Osteoblast (primary cell): ENCODE results near the gene SLC22A5. TPM values are rescaled to one million over a fixed set of nuclear protein-coding genes. Genes with fewer than 3 reads are reported as not detected.
A peak's percentile ranks its signal among the peaks of the same experiment; 100 is the strongest.

ENCODE experiments used
- DNase-seq: peaks from one replicate; pipeline ENCODE4 v3.0.0; 2011; ENCODE audit warnings: low spot score, mixed read lengths; ENCODE audit not compliant: insufficient read length; ENCODE audit errors: missing footprints
- H2AFZ ChIP-seq: 2 replicates; pipeline ENCODE4 v1.6.0; 2011; ENCODE audit warnings: mild to moderate bottlenecking, low read length
- H3K27ac ChIP-seq: 2 replicates; pipeline ENCODE4 v1.5.1; 2011; ENCODE audit warnings: mild to moderate bottlenecking, low read depth, low read length, moderate library complexity
- H3K27me3 ChIP-seq: 2 replicates; pipeline ENCODE4 v1.6.0; 2012; ENCODE audit warnings: mild to moderate bottlenecking, control low read depth, inconsistent platforms, low read length, moderate library complexity; ENCODE audit not compliant: insufficient read depth
- H3K36me3 ChIP-seq: 2 replicates; pipeline ENCODE4 v1.5.1; 2011; ENCODE audit warnings: mild to moderate bottlenecking, low read length, control low read depth, moderate library complexity; ENCODE audit not compliant: insufficient read depth
- H3K4me1 ChIP-seq: 2 replicates; pipeline ENCODE4 v1.5.1; 2011; ENCODE audit warnings: mild to moderate bottlenecking, low read length, control low read depth, moderate library complexity; ENCODE audit not compliant: insufficient read depth
- H3K4me2 ChIP-seq: 2 replicates; pipeline ENCODE4 v1.6.0; 2011; ENCODE audit warnings: mild to moderate bottlenecking, low read length; ENCODE audit not compliant: insufficient read depth
- H3K4me3 ChIP-seq: fragments of 200-600 bp; sonication (generic); 3 replicates; pipeline ENCODE4 v1.5.1; 2012; ENCODE audit warnings: mild to moderate bottlenecking, low read length, inconsistent platforms; ENCODE audit not compliant: insufficient read depth
- H3K79me2 ChIP-seq: 2 replicates; pipeline ENCODE4 v1.6.0; 2012; ENCODE audit warnings: mild to moderate bottlenecking, low read length, control low read depth, inconsistent platforms; ENCODE audit not compliant: insufficient read depth
- H3K9me3 ChIP-seq: 2 replicates; pipeline ENCODE4 v1.5.1; 2011; ENCODE audit warnings: low read depth, low read length, control low read depth
- H4K20me1 ChIP-seq: 2 replicates; pipeline ENCODE4 v1.6.0; 2012; ENCODE audit warnings: mild to moderate bottlenecking, low read length, control low read depth; ENCODE audit not compliant: insufficient read depth
- total RNA-seq: library from RNA; depleted of rRNA; stranded (reverse); fragments of >200 nt; gene quantifications from 2 replicates; pipeline ENCODE4 v1.2.3, GENCODE V29; 2012
- TF ChIP-seq, protein P1 (sequence below): IDR thresholded peaks from 2 replicates; pipeline ENCODE4 v1.5.1; 2011; ENCODE audit warnings: mild to moderate bottlenecking, low read depth, low read length, moderate library complexity; ENCODE audit errors: extremely low read depth

The SLC22A5 gene
- total RNA-seq, 1 donor, result 5.4 TPM

DNA sequence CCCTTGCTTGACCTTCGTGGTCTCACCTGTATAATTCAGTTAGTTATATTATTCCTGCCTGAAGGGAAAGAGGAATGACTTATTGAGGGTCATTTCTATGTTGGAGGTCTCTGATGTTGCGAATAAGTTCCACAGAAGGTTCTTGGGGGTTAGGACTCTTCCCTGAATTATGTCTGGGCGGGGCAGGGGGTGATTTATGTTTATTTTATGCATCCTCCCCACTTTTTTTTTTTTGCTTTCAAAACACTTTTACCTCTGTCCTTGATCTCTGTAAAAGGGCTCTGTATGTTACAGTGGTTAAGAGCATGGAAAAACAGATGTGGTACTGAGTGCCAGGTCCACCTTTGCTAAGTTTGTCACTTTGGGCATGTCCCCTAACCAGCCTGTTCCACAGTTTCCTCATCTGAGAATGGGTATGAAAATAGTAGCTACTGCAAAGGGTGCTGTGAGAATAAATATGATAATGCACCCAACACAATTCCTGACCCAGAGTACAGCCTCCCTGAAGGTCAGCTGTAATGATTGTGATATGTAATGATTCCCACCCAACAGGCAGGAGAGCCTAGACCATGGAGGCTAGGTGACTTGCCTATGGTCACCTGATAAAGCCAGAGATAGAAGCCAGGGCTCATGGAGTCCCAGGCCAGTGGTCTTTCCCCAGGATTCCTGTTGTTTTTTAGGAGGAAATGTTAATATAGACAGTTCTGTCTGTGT, 54.8 kb downstream of the SLC22A5 start:
- H3K27me3 ChIP-seq, result no peaks in the 10 kb centered on the region
- no peaks in the 10 kb centered on the region for H3K36me3 ChIP-seq
- TF ChIP-seq, protein P1, sequence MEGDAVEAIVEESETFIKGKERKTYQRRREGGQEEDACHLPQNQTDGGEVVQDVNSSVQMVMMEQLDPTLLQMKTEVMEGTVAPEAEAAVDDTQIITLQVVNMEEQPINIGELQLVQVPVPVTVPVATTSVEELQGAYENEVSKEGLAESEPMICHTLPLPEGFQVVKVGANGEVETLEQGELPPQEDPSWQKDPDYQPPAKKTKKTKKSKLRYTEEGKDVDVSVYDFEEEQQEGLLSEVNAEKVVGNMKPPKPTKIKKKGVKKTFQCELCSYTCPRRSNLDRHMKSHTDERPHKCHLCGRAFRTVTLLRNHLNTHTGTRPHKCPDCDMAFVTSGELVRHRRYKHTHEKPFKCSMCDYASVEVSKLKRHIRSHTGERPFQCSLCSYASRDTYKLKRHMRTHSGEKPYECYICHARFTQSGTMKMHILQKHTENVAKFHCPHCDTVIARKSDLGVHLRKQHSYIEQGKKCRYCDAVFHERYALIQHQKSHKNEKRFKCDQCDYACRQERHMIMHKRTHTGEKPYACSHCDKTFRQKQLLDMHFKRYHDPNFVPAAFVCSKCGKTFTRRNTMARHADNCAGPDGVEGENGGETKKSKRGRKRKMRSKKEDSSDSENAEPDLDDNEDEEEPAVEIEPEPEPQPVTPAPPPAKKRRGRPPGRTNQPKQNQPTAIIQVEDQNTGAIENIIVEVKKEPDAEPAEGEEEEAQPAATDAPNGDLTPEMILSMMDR, result no peak
- H2AFZ ChIP-seq, result no peak overlapping the region
- H3K9me3 ChIP-seq, result no peaks in the 10 kb centered on the region
- no peaks in the 10 kb centered on the region for H4K20me1 ChIP-seq
- no peak overlapping the region for H3K4me2 ChIP-seq
- H3K4me3 ChIP-seq, result no peak overlapping the region
- H3K27ac ChIP-seq, result peak overlapping the region; percentile 99
- peaks cover 45% of the 10 kb centered on the region for H3K79me2 ChIP-seq
- DNase-seq, result no peak
- H3K4me1 ChIP-seq, result peaks cover 84% of the 10 kb centered on the region

DNA sequence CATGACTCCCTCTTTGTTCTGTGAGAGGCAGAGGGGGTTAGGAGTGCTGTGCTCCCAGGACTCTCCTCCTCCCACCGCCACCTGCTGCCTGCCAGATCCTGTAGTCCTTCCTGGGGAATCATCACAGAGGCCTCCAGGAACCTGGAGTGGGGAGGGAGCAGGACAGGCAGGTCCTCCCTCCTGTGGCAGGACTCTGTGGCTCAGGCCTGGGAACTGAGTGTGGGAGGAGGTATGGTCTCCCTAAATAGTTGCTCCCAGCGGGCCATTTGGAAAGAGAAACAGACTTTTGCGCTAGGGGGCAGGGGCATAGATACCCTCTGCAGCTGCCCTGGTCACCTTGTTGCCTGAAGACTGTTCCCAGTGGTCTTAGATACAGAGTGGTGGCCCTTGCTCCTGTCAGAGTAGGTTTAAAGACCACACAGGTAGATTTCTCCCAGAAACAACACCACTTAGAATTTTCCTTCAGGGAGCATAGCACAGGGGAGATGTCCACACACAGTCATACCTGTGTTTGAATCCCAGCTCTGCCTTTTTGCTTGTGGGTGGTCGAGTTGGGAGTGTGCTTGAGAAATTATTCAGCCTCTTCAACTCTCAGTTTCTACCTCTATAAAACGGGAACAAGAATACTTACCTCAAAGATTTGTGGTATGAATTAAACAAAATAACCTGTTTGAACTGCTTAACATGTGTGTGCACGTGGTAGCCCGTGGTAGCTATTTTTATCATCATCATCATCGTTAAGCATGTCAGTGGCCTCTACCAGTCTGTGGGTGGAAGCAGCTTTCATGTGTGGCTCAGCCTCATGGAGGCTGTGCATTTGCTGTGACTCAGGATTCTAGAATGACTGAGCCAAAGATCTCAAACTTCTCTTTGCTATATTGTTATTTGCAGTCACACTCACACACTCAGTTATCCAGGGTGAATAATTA, 55.8 kb downstream of the SLC22A5 start:
- no peak overlapping the region for H2AFZ ChIP-seq
- no peaks in the 10 kb centered on the region for H3K9me3 ChIP-seq
- no peaks in the 10 kb centered on the region for H3K27me3 ChIP-seq
- peak overlapping the region; percentile 41 for H3K4me3 ChIP-seq
- peaks cover 46% of the 10 kb centered on the region for H3K79me2 ChIP-seq
- TF ChIP-seq, protein P1, result no peak
- H3K4me2 ChIP-seq, result peak overlapping the region; percentile 73
- DNase-seq, result peak; percentile 90
- no peaks in the 10 kb centered on the region for H4K20me1 ChIP-seq
- H3K36me3 ChIP-seq, result peaks cover 2% of the 10 kb centered on the region
- H3K4me1 ChIP-seq, result peaks cover 85% of the 10 kb centered on the region
- H3K27ac ChIP-seq, result peak overlapping the region; percentile 99

DNA sequence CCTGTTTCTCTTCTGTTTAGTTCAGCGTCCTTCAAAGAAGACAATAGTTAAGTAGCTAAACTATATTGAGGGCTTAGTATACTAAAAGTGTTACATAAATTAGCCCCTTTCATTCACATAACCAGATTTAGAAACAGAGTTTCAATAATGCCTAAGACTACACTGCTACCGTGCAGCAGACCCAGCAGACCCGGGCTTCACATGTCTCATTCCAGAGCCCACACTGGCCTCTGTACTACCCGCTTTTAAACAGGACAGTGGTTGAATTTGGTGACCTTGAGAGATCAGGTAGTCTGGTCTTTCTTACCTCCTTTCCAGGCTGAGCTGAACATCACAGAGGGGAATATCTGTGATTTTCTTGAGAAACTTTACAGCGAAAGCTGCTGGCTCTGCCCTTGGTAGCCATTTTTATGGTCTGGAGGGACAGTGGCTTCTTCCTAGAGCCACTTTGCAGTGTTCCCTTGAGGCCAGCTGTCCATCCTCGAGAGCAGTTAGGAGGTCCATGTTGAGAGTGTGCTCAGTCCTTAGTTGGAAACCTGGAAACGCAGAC, 56.5 kb downstream of the SLC22A5 start:
- DNase-seq, result no peak
- Histone ChIP-seq H4K20me1 (no peaks in the 10 kb centered on the region), H3K9me3 (no peaks in the 10 kb centered on the region), H3K4me1 (peaks cover 78% of the 10 kb centered on the region), H2AFZ (no peak overlapping the region), H3K79me2 (peaks cover 48% of the 10 kb centered on the region), H3K4me3 (peak overlapping the region; percentile 41), H3K36me3 (peaks cover 2% of the 10 kb centered on the region), H3K4me2 (peak overlapping the region; percentile 73), H3K27ac (peak overlapping the region; percentile 99), H3K27me3 (no peaks in the 10 kb centered on the region)
- TF ChIP-seq, protein P1, result no peak
